Measurements from ENCODE around the gene CD320. TPM values are rescaled to one million over a fixed set of nuclear protein-coding genes. Genes with fewer than 3 reads are reported as not detected.
"Not testable (repeated sequence)": the region's sequence is repeated elsewhere in the genome, so short reads cannot be mapped to it uniquely, and the experiment has no call there.

The CD320 gene
- total RNA-seq, 1 donor from 2014 or later: 31.8 TPM

DNA sequence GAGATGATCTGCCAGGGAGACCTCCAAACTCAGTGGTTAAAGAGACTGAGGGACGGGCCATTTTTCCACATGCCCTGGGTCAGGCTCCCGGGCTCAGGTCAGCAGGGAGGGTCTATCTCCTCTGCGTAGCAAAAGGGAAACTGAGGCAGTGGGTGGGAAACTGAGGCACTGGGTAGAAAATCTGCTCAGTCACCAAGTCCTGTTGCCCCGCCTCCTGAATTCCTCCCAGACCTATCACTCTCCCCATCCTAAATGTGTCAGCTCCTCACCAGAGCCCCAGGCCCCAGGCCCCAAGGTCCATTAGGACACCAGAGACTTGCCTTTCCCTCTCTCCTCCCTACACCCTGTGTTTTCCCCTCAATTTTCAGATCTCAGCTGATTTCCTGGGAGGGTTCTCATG is 2.4 kb downstream of the CD320 start:
- H3K9me3 ChIP-seq (replicated peaks): no peaks in the 10 kb centered on the region
- peak overlapping the region; percentile 77 for H3K4me3 ChIP-seq
- intact Hi-C loops (cut with micrococcal nuclease): no loop called here
- DNase-seq: no peak
- H3K36me3 ChIP-seq: peaks cover 23% of the 10 kb centered on the region
- TF ChIP-seq, protein P1, sequence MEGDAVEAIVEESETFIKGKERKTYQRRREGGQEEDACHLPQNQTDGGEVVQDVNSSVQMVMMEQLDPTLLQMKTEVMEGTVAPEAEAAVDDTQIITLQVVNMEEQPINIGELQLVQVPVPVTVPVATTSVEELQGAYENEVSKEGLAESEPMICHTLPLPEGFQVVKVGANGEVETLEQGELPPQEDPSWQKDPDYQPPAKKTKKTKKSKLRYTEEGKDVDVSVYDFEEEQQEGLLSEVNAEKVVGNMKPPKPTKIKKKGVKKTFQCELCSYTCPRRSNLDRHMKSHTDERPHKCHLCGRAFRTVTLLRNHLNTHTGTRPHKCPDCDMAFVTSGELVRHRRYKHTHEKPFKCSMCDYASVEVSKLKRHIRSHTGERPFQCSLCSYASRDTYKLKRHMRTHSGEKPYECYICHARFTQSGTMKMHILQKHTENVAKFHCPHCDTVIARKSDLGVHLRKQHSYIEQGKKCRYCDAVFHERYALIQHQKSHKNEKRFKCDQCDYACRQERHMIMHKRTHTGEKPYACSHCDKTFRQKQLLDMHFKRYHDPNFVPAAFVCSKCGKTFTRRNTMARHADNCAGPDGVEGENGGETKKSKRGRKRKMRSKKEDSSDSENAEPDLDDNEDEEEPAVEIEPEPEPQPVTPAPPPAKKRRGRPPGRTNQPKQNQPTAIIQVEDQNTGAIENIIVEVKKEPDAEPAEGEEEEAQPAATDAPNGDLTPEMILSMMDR (IDR thresholded peaks at IDR 0.05; ENCODE audit: borderline replicate concordance): no peak
- H3K27me3 ChIP-seq (ENCODE audit: low read depth): no peaks in the 10 kb centered on the region
- peaks cover 60% of the 10 kb centered on the region for H3K4me1 ChIP-seq
- H3K27ac ChIP-seq (replicated peaks): peak overlapping the region; percentile 85

DNA sequence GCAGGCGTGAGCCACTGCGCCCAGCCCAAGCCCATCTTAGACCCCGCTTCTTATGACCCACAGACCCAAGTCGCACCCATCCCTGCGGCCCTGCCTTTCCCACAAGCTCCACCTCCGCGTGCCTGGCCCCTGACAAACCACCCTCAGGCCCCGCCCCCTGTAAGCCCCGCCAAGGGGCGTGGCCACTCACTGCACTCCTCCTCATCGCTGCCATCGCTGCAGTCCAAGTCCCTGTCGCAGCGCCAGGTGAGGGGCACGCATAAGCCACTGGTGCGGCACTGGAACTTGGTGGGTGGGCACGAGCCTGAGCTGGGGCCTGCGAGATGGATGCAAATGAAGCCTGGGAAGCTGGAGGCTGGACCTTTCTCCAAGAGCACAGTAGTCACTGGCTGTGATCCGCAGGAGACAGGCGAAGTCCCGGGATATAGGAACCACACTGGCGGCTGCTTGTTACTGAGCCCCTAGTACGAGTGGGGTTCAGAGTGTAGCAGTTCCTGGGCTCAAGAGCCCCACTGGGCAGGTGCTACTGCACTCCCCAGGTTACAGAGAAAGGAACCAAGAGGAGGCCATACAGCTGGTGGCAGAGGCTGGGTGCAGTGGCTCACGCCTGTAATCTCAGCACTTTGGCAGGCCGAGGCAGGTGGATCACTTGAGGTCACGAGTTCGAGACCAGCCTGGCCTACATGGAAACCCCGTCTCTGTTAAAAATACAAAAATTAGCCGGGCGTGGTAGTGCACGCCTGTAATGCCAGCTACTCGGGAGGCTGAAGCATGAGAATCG is 3.1 kb downstream of the CD320 start:
- no peaks in the 10 kb centered on the region for H3K27me3 ChIP-seq (ENCODE audit: low read depth)
- TF ChIP-seq, protein P1 (IDR thresholded peaks at IDR 0.05; ENCODE audit: borderline replicate concordance): no peak
- H3K36me3 ChIP-seq: peaks cover 22% of the 10 kb centered on the region
- no peak overlapping the region for H3K27ac ChIP-seq (replicated peaks)
- no peak for DNase-seq
- H3K9me3 ChIP-seq (replicated peaks): no peaks in the 10 kb centered on the region
- H3K4me3 ChIP-seq: no peak overlapping the region
- peaks cover 60% of the 10 kb centered on the region for H3K4me1 ChIP-seq
- intact Hi-C loops (cut with micrococcal nuclease): no loop called here

DNA sequence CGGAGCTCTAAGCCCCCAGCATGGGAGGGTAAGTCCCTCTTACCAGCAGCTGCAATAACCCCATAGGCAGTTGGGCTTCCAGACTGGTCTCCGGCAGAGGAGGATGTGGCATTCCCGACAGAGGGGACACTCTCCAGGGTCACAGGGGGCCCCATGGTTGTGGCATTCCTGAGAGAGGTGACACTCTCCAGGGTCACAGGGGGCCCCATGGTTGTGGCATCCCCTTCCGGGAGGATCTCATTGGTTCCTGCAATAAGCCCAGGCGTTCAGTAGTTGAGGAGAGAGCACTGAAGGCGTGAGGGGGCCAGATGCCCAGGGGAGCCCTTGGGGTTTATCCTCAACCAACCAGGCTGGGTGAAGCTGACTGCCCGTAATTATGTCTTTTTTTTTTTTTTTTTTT is 5.4 kb downstream of the CD320 start:
- DNase-seq: no peak
- Histone ChIP-seq H3K9me3 (replicated peaks) (no peaks in the 10 kb centered on the region), H3K36me3 (peaks cover 13% of the 10 kb centered on the region), H3K4me3 (no peak overlapping the region), H3K27ac (replicated peaks) (peak overlapping the region; percentile 48), H3K4me1 (peaks cover 40% of the 10 kb centered on the region), H3K27me3 (ENCODE audit: low read depth) (no peaks in the 10 kb centered on the region)
- intact Hi-C loops (cut with micrococcal nuclease): no loop called here
- TF ChIP-seq, protein P1 (IDR thresholded peaks at IDR 0.05; ENCODE audit: borderline replicate concordance): no peak

DNA sequence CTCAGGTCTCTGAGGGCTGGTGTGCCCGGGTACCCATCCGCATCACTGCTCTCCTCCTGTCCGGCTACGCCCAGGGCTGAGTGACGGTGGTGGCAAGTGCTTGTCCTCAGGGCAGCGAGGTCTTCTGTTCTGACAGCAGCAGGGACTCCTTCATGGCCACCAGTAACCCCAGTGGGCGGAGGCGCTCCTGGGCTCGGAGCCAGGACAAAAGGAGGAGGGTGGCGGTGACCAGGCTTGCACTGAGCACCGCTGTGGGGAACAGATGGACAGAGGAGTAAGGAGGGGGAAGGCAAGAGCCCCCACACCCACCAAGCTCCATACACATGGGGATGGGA is 5.8 kb downstream of the CD320 start:
- Histone ChIP-seq H3K36me3 (peaks cover 13% of the 10 kb centered on the region), H3K27ac (replicated peaks) (peak overlapping the region; percentile 51), H3K4me3 (no peak overlapping the region), H3K4me1 (peaks cover 36% of the 10 kb centered on the region), H3K27me3 (ENCODE audit: low read depth) (no peaks in the 10 kb centered on the region), H3K9me3 (replicated peaks) (no peaks in the 10 kb centered on the region)
- DNase-seq: peak; percentile 79
- TF ChIP-seq, protein P1 (IDR thresholded peaks at IDR 0.05; ENCODE audit: borderline replicate concordance): no peak
- intact Hi-C loops (cut with micrococcal nuclease): no loop called here

DNA sequence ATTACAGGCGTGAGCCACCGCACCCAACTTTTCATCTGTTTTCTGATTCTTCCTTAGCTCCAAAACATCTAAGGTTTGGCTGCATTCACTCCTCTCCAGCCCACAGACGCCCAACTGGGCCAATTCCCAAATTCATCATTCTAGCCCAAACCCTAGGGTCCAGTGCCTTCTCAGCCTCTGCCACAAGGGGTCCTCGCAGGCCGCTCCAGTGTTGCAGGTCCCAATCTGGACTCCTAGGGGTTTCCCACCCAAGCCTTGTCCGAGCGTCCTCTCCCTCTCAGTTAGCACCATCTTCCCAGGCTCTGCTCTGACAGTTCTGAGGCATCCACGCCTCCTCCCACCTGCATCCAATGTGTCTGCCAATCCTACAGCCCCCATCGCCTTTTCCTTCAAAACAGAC is 16.8 kb downstream of the CD320 start:
- intact Hi-C loops (cut with micrococcal nuclease); H3K9me3 ChIP-seq (replicated peaks): not testable (repeated sequence)

DNA sequence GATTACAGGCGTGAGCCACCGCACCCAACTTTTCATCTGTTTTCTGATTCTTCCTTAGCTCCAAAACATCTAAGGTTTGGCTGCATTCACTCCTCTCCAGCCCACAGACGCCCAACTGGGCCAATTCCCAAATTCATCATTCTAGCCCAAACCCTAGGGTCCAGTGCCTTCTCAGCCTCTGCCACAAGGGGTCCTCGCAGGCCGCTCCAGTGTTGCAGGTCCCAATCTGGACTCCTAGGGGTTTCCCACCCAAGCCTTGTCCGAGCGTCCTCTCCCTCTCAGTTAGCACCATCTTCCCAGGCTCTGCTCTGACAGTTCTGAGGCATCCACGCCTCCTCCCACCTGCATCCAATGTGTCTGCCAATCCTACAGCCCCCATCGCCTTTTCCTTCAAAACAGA is 31.6 kb downstream of the CD320 start:
- H3K36me3 ChIP-seq; H3K9me3 ChIP-seq (replicated peaks); H3K27me3 ChIP-seq (ENCODE audit: low read depth); H3K4me3 ChIP-seq; H3K4me1 ChIP-seq; intact Hi-C loops (cut with micrococcal nuclease); DNase-seq; H3K27ac ChIP-seq (replicated peaks): not testable (repeated sequence)

More for the DNA sequence above, 16.8 kb downstream of the CD320 start:
- not testable (repeated sequence) for H3K4me3 ChIP-seq; H3K27ac ChIP-seq (replicated peaks); H3K36me3 ChIP-seq; DNase-seq; H3K4me1 ChIP-seq; H3K27me3 ChIP-seq (ENCODE audit: low read depth)

All from left ventricle myocardium inferior (tissue), 1 donor.